Measurements from ENCODE around the gene CPHXL2. TPM values are rescaled to one million over a fixed set of nuclear protein-coding genes. Genes with fewer than 3 reads are reported as not detected.

Gene CPHXL2
- total and polyA plus RNA-seq, 2 experiments from 2014 or later: not detected

GRCh38 chr16:75687361-75687760 lies 10.6 kb upstream of the CPHXL2 start:
- TF ChIP-seq CTCF (IDR thresholded peaks at IDR 0.05; ENCODE audit: low read depth, low read length): no peak
- no peak for DNase-seq (ENCODE audit: low read depth in 1 of 2, low spot score in 1 of 2)
- Histone ChIP-seq H3K4me3 (no peak overlapping the region), H3K4me1 (ENCODE audit: low read depth) (no peaks in the 10 kb centered on the region), H3K27me3 (no peaks in the 10 kb centered on the region), H3K36me3 (no peaks in the 10 kb centered on the region), H3K27ac (no peak overlapping the region), H3K9me3 (ENCODE audit: low read depth) (no peaks in the 10 kb centered on the region)

GRCh38 chr16:75682308-75682707 lies 5.5 kb upstream of the CPHXL2 start:
- no peak for TF ChIP-seq CTCF (IDR thresholded peaks at IDR 0.05; ENCODE audit: low read depth, low read length)
- no peaks in the 10 kb centered on the region for H3K27me3 ChIP-seq
- H3K9me3 ChIP-seq (ENCODE audit: low read depth): no peaks in the 10 kb centered on the region
- no peak overlapping the region for H3K4me3 ChIP-seq
- H3K4me1 ChIP-seq (ENCODE audit: low read depth): peaks cover 1% of the 10 kb centered on the region
- no peaks in the 10 kb centered on the region for H3K36me3 ChIP-seq
- DNase-seq (ENCODE audit: low read depth in 1 of 2, low spot score in 1 of 2): no peak
- H3K27ac ChIP-seq: no peak overlapping the region

- Histone ChIP-seq H3K4me3 (no peak overlapping the region), H3K4me1 (ENCODE audit: low read depth) (peaks cover 8% of the 10 kb centered on the region), H3K27me3 (no peaks in the 10 kb centered on the region), H3K36me3 (no peaks in the 10 kb centered on the region), H3K27ac (no peak overlapping the region), H3K9me3 (ENCODE audit: low read depth) (no peaks in the 10 kb centered on the region)
- DNase-seq (ENCODE audit: low read depth in 1 of 2, low spot score in 1 of 2): peak in 1 of 2 donors; percentile 77
- TF ChIP-seq CTCF (IDR thresholded peaks at IDR 0.05; ENCODE audit: low read depth, low read length): no peak
These were observed 2.6 kb upstream of the CPHXL2 start for GRCh38 chr16:75679366-75679765.

GRCh38 chr16:75667503-75667902 lies 9.3 kb downstream of the CPHXL2 start:
- H3K27me3 ChIP-seq: no peaks in the 10 kb centered on the region
- DNase-seq (ENCODE audit: low read depth in 1 of 2, low spot score in 1 of 2): no peak
- H3K4me1 ChIP-seq (ENCODE audit: low read depth): no peaks in the 10 kb centered on the region
- H3K4me3 ChIP-seq: no peak overlapping the region
- H3K36me3 ChIP-seq: no peaks in the 10 kb centered on the region
- H3K27ac ChIP-seq: no peak overlapping the region
- no peaks in the 10 kb centered on the region for H3K9me3 ChIP-seq (ENCODE audit: low read depth)
- TF ChIP-seq CTCF (IDR thresholded peaks at IDR 0.05; ENCODE audit: low read depth, low read length): no peak

- no peak for TF ChIP-seq CTCF (IDR thresholded peaks at IDR 0.05; ENCODE audit: low read depth, low read length)
- Histone ChIP-seq H3K36me3 (peaks cover 26% of the 10 kb centered on the region), H3K4me3 (no peak overlapping the region), H3K4me1 (ENCODE audit: low read depth) (no peaks in the 10 kb centered on the region), H3K27ac (no peak overlapping the region), H3K27me3 (no peaks in the 10 kb centered on the region), H3K9me3 (ENCODE audit: low read depth) (no peaks in the 10 kb centered on the region)
- DNase-seq (ENCODE audit: low read depth in 1 of 2, low spot score in 1 of 2): peak in 1 of 2 donors; percentile 12
These were observed 16.0 kb downstream of the CPHXL2 start for GRCh38 chr16:75660726-75661302.
